GM18861 (cell line): ENCODE data around the gene DCUN1D4.

Experiments used
- ATAC-seq: cut with Tn5 transposase; IDR thresholded peaks from one replicate; pipeline ENCODE4 v1.9.1; 2021; ENCODE audit not compliant: unreplicated experiment

Gene DCUN1D4

GRCh38 chr4:51958199-51958968, 115.4 kb downstream of the DCUN1D4 start:
- no peak for ATAC-seq

DNA sequence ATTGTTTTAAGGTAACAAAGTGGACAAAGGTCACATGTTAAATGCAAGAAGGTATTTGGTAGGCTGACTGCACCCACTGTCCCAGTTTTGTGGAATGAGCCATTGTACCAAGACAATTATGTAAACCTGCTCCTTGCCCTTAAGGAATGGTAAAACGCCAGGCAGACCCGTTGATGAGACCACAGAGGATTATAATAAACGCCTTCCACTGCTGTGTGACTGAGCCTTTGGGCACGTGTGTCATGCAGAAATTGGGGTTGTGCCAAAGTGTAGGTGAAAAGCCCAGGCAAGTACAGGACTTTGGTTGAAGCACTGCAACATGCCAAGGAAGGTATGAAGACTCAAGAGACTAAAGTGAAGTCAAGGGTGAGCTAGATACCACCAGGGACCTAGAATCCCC, 117.5 kb downstream of the DCUN1D4 start:
- no peak for ATAC-seq

- no peak for ATAC-seq
These were observed 121.0 kb downstream of the DCUN1D4 start for GRCh38 chr4:51963841-51964517.

GRCh38 chr4:51965862-51966261, 122.9 kb downstream of the DCUN1D4 start:
- no peak for ATAC-seq
